Transverse colon (tissue), 4 donors: ENCODE data around the gene PADI2. TPM values are rescaled to one million over a fixed set of nuclear protein-coding genes. Genes with fewer than 3 reads are reported as not detected.

ENCODE experiments used
- DNase-seq: peaks from one replicate; pipeline ENCODE4 v3.0.0-alpha.2; 2019
- H3K27ac ChIP-seq, 4 donors: fragments of 200-600 bp; sonication (generic); 2 replicates each; pipeline ENCODE4 v1.5.1; 2016 to 2018; ENCODE audit warnings: inconsistent platforms in 4 of 4
- H3K27me3 ChIP-seq: fragments of 200-600 bp; sonication (generic); 2 replicates; pipeline ENCODE4 v1.5.1; 2017; ENCODE audit warnings: inconsistent platforms
- H3K36me3 ChIP-seq, 4 donors: fragments of 200-600 bp; sonication (generic); 2 replicates each; pipeline ENCODE4 v1.5.1; 2017 to 2019; ENCODE audit warnings: inconsistent platforms in 4 of 4
- H3K4me1 ChIP-seq, 4 donors: fragments of 200-600 bp; sonication (generic); 2 replicates each; pipeline ENCODE4 v1.5.1; 2017 to 2020; ENCODE audit warnings: inconsistent platforms in 4 of 4
- H3K4me3 ChIP-seq, 4 donors: fragments of 200-600 bp; sonication (generic); 1 replicate in 1 of 4; 2 replicates in 3 of 4; pipeline versions ENCODE4 v1.5.1 to v1.6.1; 2017 to 2019; ENCODE audit warnings: inconsistent platforms in 4 of 4
- H3K9me3 ChIP-seq, 2 donors: fragments of 200-600 bp; sonication (generic); 2 replicates each; pipeline ENCODE4 v1.5.1; 2017 to 2019; ENCODE audit warnings: inconsistent platforms in 2 of 2
- EP300 ChIP-seq: sonication (generic); formaldehyde crosslinking; IDR thresholded peaks from one replicate; pipeline ENCODE4 v1.6.1; 2017; ENCODE audit warnings: antibody characterized with exemption, low read depth
- POLR2A ChIP-seq: fragments of 450-650 bp; IDR thresholded peaks from one replicate; pipeline ENCODE4 v1.6.1; 2016; ENCODE audit warnings: antibody characterized with exemption, mild to moderate bottlenecking, moderate library complexity
- POLR2AphosphoS5 ChIP-seq, 3 donors: sonication (generic); formaldehyde crosslinking; IDR thresholded peaks; one replicate each; pipeline ENCODE4 v1.6.1; 2016; ENCODE audit warnings: antibody characterized with exemption in 3 of 3
- WGBS, 2 donors: methylation state at CpG; one replicate each; pipeline ENCODE4 v1.1.5; 2018; ENCODE audit warnings: low coverage in 1 of 2; 5-methylcytosine and 5-hydroxymethylcytosine counted together
- in situ Hi-C, 4 donors: fragments of 200-750 bp; cut with MboI; loops; one replicate each; pipeline versions ENCODE4 v1.15.0 to v1.15.1; 2017; ENCODE audit warnings: low sequenced_read_pairs in 3 of 4, low pct_ligation_motif_present in 1 of 4, low pct_unique_long_range_greater_than_20kb in 1 of 4
- intact Hi-C: fragments of 100-400 bp; cut with DNase I; formaldehyde crosslinking; loops from one replicate; pipeline ENCODE4 v1.15.1; 2023; ENCODE audit warnings: low total_unique reads
- total RNA-seq, 4 donors: library from RNA; depleted of rRNA; stranded (reverse); fragments of >200 nt; gene quantifications; one replicate each; pipeline ENCODE4 v1.1.0, GENCODE V29; 2016
- TF ChIP-seq, protein P1 (sequence below), 5 experiments: fragments of 200-600 bp in 3 of 5; fragments of 450-650 bp in 2 of 5; sonication (generic) in 3 of 5; IDR thresholded peaks; 1 replicate in 2 of 5; 2 replicates in 3 of 5; pipeline ENCODE4 v1.5.1; 2016 to 2017; ENCODE audit warnings: antibody characterized with exemption in 5 of 5, inconsistent platforms in 3 of 5, mild to moderate bottlenecking in 2 of 5, moderate library complexity in 1 of 5

Gene PADI2
- total RNA-seq, 4 donors from 2014 or later, result 143 to 285 (median 238) TPM

DNA sequence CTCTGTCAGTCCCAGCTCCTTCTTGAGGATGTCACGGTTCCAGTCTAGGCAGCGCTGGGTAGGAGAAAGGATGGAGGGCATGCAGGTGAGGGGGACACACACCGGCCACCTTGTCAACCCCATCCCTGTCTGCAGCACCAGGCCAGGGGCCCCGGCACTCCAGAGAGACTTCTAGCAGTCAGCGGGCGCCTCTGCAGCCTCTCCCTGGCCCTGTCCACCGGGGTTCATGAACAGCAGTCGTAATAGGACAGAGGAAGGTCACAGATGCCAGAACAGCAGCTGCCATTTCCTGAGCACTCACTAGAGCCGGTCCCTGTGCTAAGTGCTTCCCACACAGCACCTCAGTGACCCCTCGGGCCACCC is 49.1 kb downstream of the PADI2 start:
- 70 to 81% methylated on average over 2 to 10 of the region's 10 CpGs for WGBS, 2 donors

GRCh38 chr1:17069452-17070162 is 49.6 kb downstream of the PADI2 start:
- intact Hi-C loops (no loop called here), in situ Hi-C loops (loop anchor here in 1 of 4 donors (10.0 kb wide), 1 partner anchor 265 kb away; no protein-coding TSS in a partner anchor)
- H3K9me3 ChIP-seq, result peaks cover 0 to 7% of the 10 kb centered on the region in 2 donors
- no peak overlapping the region for H3K4me3 ChIP-seq
- peaks cover 0 to 17% (median 3%) of the 10 kb centered on the region in 4 donors for H3K36me3 ChIP-seq
- no peaks in the 10 kb centered on the region for H3K27me3 ChIP-seq
- no peak for TF ChIP-seq POLR2A
- TF ChIP-seq EP300, result no peak
- TF ChIP-seq, protein P1, sequence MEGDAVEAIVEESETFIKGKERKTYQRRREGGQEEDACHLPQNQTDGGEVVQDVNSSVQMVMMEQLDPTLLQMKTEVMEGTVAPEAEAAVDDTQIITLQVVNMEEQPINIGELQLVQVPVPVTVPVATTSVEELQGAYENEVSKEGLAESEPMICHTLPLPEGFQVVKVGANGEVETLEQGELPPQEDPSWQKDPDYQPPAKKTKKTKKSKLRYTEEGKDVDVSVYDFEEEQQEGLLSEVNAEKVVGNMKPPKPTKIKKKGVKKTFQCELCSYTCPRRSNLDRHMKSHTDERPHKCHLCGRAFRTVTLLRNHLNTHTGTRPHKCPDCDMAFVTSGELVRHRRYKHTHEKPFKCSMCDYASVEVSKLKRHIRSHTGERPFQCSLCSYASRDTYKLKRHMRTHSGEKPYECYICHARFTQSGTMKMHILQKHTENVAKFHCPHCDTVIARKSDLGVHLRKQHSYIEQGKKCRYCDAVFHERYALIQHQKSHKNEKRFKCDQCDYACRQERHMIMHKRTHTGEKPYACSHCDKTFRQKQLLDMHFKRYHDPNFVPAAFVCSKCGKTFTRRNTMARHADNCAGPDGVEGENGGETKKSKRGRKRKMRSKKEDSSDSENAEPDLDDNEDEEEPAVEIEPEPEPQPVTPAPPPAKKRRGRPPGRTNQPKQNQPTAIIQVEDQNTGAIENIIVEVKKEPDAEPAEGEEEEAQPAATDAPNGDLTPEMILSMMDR (IDR thresholded peaks at IDR 0.05), result no peak
- TF ChIP-seq POLR2AphosphoS5 (IDR thresholded peaks at IDR 0.05), result no peak
- no peak overlapping the region for H3K27ac ChIP-seq
- 85% methylated on average over 6 of the region's 6 CpGs; no CpG with 5 or more reads in 1 of the 2 donors for WGBS, 2 donors
- H3K4me1 ChIP-seq, result no peaks in the 10 kb centered on the region
- no peak for DNase-seq

More for the DNA sequence above, 49.1 kb downstream of the PADI2 start:
- in situ Hi-C loops, result no loop called here
- H3K27ac ChIP-seq, result no peak overlapping the region
- no peaks in the 10 kb centered on the region for H3K27me3 ChIP-seq
- no peak for DNase-seq
- peaks cover 0 to 3% of the 10 kb centered on the region in 2 donors for H3K9me3 ChIP-seq
- TF ChIP-seq, protein P1 (IDR thresholded peaks at IDR 0.05), result no peak
- TF ChIP-seq POLR2A (no peak), POLR2AphosphoS5 (IDR thresholded peaks at IDR 0.05) (no peak)
- H3K36me3 ChIP-seq, result peaks cover 0 to 19% (median 3%) of the 10 kb centered on the region in 4 donors
- H3K4me3 ChIP-seq, result no peak overlapping the region
- no peaks in the 10 kb centered on the region for H3K4me1 ChIP-seq
- intact Hi-C loops, result no loop called here

DNA sequence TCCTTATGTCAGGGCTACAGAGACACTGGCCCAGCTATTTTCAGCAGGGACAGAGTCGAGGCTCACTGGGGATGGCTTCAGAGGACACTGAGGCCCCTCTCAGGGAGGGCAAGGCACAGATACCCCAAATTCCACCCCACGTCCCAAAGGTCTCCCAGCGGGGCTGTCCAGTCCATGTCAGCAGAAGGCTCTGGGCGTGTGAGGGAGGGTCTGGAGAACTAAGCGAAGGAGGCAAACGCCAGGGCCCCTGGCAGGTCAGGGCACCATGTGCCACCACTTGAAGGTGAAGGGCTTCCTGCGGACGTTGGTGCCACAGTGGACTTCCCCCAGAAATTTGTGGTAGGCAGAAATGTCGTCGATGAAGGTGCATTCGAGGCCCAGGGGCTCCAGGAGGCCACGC is 50.5 kb downstream of the PADI2 start:
- Histone ChIP-seq H3K4me3 (no peak overlapping the region), H3K27ac (no peak overlapping the region), H3K4me1 (no peaks in the 10 kb centered on the region), H3K27me3 (no peaks in the 10 kb centered on the region), H3K9me3 (peaks cover 0 to 7% of the 10 kb centered on the region in 2 donors), H3K36me3 (peaks cover 0 to 14% (median 3%) of the 10 kb centered on the region in 4 donors)
- intact Hi-C loops (no loop called here), in situ Hi-C loops (loop anchor here in 1 of 4 donors (10.0 kb wide), 1 partner anchor 266 kb away; no protein-coding TSS in a partner anchor)
- WGBS, 2 donors, result 73% methylated on average over 12 of the region's 12 CpGs; no CpG with 5 or more reads in 1 of the 2 donors
- TF ChIP-seq POLR2AphosphoS5 (IDR thresholded peaks at IDR 0.05), result no peak
- no peak for TF ChIP-seq EP300
- TF ChIP-seq POLR2A, result no peak
- TF ChIP-seq, protein P1 (IDR thresholded peaks at IDR 0.05), result no peak
- no peak for DNase-seq

DNA sequence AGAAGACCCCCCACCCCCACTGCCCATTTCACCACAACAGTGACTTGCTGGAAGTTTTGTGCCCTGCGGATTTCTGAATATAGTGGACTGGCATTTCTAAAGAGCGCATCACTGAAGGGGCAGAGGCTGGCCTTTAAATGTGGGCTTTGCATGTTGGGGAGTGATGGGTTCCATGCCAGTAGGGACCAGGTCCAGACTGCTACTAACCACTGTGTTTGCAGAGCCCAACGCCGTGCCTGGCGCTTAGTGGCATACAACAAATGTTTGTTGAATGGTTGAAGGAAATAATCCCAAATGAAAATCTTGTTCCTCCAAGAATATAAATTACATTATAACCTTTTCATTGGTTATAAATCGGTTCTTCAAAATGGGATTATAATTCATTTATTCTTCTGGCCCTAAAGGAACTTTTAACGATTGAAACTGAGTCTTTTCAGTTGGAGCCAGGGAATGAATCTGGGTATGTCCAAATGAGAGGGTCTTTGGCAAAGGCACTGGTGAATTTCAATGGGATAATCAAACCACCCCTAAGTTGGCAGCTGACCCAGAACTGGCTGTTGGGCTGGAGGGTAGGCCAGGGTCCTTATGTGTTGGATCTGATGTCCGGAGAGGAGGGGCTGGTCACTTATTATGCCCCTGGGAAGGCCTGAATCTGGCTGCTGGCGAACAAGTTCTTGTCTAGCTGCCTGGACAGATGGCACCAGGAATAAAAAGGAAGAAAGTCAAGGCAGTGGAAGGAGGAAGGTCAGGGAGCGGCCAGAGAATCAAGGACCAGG is 51.6 kb downstream of the PADI2 start:
- in situ Hi-C loops, result loop anchor here in 1 of 4 donors (10.0 kb wide), 1 partner anchor 267 kb away; no protein-coding TSS in a partner anchor
- H3K36me3 ChIP-seq, result peaks cover 0 to 13% (median 3%) of the 10 kb centered on the region in 4 donors
- no peaks in the 10 kb centered on the region for H3K27me3 ChIP-seq
- H3K27ac ChIP-seq, result no peak overlapping the region
- peaks cover 0 to 7% of the 10 kb centered on the region in 2 donors for H3K9me3 ChIP-seq
- intact Hi-C loops, result no loop called here
- H3K4me1 ChIP-seq, result no peaks in the 10 kb centered on the region
- 72 to 86% methylated on average over 9 to 10 of the region's 10 CpGs for WGBS, 2 donors
- DNase-seq, result no peak
- no peak overlapping the region for H3K4me3 ChIP-seq
- no peak for TF ChIP-seq POLR2A
- TF ChIP-seq POLR2AphosphoS5 (IDR thresholded peaks at IDR 0.05), result no peak
- TF ChIP-seq EP300, result no peak
- TF ChIP-seq, protein P1 (IDR thresholded peaks at IDR 0.05), result no peak
